HEK293 (cell line): ENCODE results near the gene UMAD1.
A peak's percentile ranks its signal among the peaks of the same experiment; 100 is the strongest.

Experiments
- CTCF ChIA-PET: fragments of 350-600 bp; formaldehyde crosslinking; extraction: SDS; loops from one replicate; lab custom pipeline; 2021; ENCODE audit warnings: antibody characterized with exemption; lab: Yijun Ruan, JAX
- POLR2A ChIA-PET: fragments of 300-600 bp; formaldehyde crosslinking; extraction: SDS; loops from one replicate; lab custom pipeline; 2020; ENCODE audit warnings: antibody characterized with exemption, inconsistent platforms; lab: Yijun Ruan, JAX
- H3K27ac ChIP-seq: fragments of 200-500 bp; sonication (Bioruptor generic); 2 replicates; pipeline ENCODE4 v1.5.1; 2014; ENCODE audit warnings: low read depth, low read length, control low read depth, inconsistent platforms; ENCODE audit errors: extremely low read depth
- H3K36me3 ChIP-seq, 2 experiments: fragments of 200-500 bp in 1 of 2; sonication (Bioruptor generic) in 1 of 2; 1 replicate in 1 of 2; 2 replicates in 1 of 2; pipeline ENCODE4 v1.5.1; 2014 to 2017; ENCODE audit warnings: inconsistent platforms in 2 of 2, low read length in 2 of 2; ENCODE audit not compliant: control insufficient read depth in 2 of 2, insufficient read depth in 1 of 2
- H3K4me1 ChIP-seq: fragments of 200-500 bp; sonication (Bioruptor generic); 2 replicates; pipeline ENCODE4 v1.5.1; 2014; ENCODE audit warnings: mild to moderate bottlenecking, low read length, inconsistent platforms; ENCODE audit not compliant: control insufficient read depth, insufficient read depth
- H3K4me3 ChIP-seq: 2 replicates; pipeline ENCODE4 v1.5.1; 2011; ENCODE audit warnings: low read depth, mild to moderate bottlenecking, control low read depth, low read length, moderate library complexity
- H3K9me3 ChIP-seq: fragments of 200-500 bp; sonication (Bioruptor generic); 2 replicates; pipeline ENCODE4 v1.5.1; 2014; ENCODE audit warnings: low read depth, low read length, inconsistent platforms; ENCODE audit not compliant: control insufficient read depth, insufficient read depth
- MZF1 ChIP-seq: fragments of 450-650 bp; formaldehyde crosslinking; IDR thresholded peaks from 2 replicates; pipeline ENCODE4 v1.5.1; 2017; ENCODE audit warnings: missing biosample characterization, missing genetic modification characterization, borderline replicate concordance
- PRDM6 ChIP-seq: fragments of 450-650 bp; formaldehyde crosslinking; IDR thresholded peaks from 2 replicates; pipeline ENCODE4 v1.5.1; 2017; ENCODE audit warnings: missing biosample characterization, missing genetic modification characterization
- REPIN1 ChIP-seq: fragments of 450-650 bp; formaldehyde crosslinking; IDR thresholded peaks from 2 replicates; pipeline ENCODE4 v1.5.1; 2017; ENCODE audit warnings: missing biosample characterization, missing genetic modification characterization, low read depth
- SP2 ChIP-seq: fragments of 450-650 bp; formaldehyde crosslinking; IDR thresholded peaks from 2 replicates; pipeline ENCODE4 v1.5.1; 2016; ENCODE audit warnings: missing biosample characterization, missing genetic modification characterization
- SP7 ChIP-seq: fragments of 450-650 bp; formaldehyde crosslinking; IDR thresholded peaks from 2 replicates; pipeline ENCODE4 v1.5.1; 2016; ENCODE audit warnings: missing biosample characterization, missing genetic modification characterization
- ZNF18 ChIP-seq: fragments of 450-650 bp; formaldehyde crosslinking; IDR thresholded peaks from 2 replicates; pipeline ENCODE4 v1.5.1; 2016; ENCODE audit warnings: missing biosample characterization, missing genetic modification characterization
- ZNF211 ChIP-seq: fragments of 450-650 bp; formaldehyde crosslinking; IDR thresholded peaks from 2 replicates; pipeline ENCODE4 v1.5.1; 2016; ENCODE audit warnings: low read depth, missing biosample characterization, missing genetic modification characterization
- ZNF280D ChIP-seq: fragments of 450-650 bp; formaldehyde crosslinking; IDR thresholded peaks from 2 replicates; pipeline ENCODE4 v1.5.1; 2016; ENCODE audit warnings: missing biosample characterization, missing genetic modification characterization
- ZNF311 ChIP-seq: fragments of 450-650 bp; formaldehyde crosslinking; IDR thresholded peaks from 2 replicates; pipeline ENCODE4 v1.5.1; 2017; ENCODE audit warnings: missing biosample characterization, missing genetic modification characterization, borderline replicate concordance
- ZNF350 ChIP-seq: fragments of 450-650 bp; formaldehyde crosslinking; IDR thresholded peaks from 2 replicates; pipeline ENCODE4 v1.5.0; 2017; ENCODE audit warnings: missing biosample characterization, mild to moderate bottlenecking, missing genetic modification characterization
- ZNF394 ChIP-seq: fragments of 450-650 bp; formaldehyde crosslinking; IDR thresholded peaks from 2 replicates; pipeline ENCODE4 v1.5.1; 2016; ENCODE audit warnings: missing biosample characterization, missing genetic modification characterization, mild to moderate bottlenecking, moderate library complexity, borderline replicate concordance
- ZNF610 ChIP-seq: fragments of 450-650 bp; formaldehyde crosslinking; IDR thresholded peaks from 2 replicates; pipeline ENCODE4 v1.5.1; 2016; ENCODE audit warnings: missing biosample characterization, missing genetic modification characterization, borderline replicate concordance
- ZNF629 ChIP-seq: fragments of 450-650 bp; formaldehyde crosslinking; IDR thresholded peaks from 2 replicates; pipeline ENCODE4 v1.5.1; 2017; ENCODE audit warnings: missing biosample characterization, missing genetic modification characterization
- ZXDB ChIP-seq: fragments of 450-650 bp; formaldehyde crosslinking; IDR thresholded peaks from 2 replicates; pipeline ENCODE4 v1.5.1; 2016; ENCODE audit warnings: missing biosample characterization, missing genetic modification characterization

The UMAD1 gene

GRCh38 chr7:7859411-7859810 lies 218.9 kb downstream of the UMAD1 start (continued):
- TF ChIP-seq ZNF280D (tag by site-specific recombination) (no peak), REPIN1 (tag by site-specific recombination) (no peak), ZNF394 (tag by site-specific recombination) (no peak), MZF1 (tag by site-specific recombination) (no peak), ZNF610 (tag by site-specific recombination) (no peak), ZNF311 (tag by site-specific recombination) (no peak)

- ChIA-PET POLR2A (no interaction called here), CTCF (no interaction called here)
- Histone ChIP-seq H3K4me3 (no peak overlapping the region), H3K4me1 (peaks cover 7% of the 10 kb centered on the region; the same call in 1 of the 2 replicates), H3K36me3 (no peaks in the 10 kb centered on the region), H3K27ac (no peak overlapping the region), H3K9me3 (no peaks in the 10 kb centered on the region)
- TF ChIP-seq ZNF280D (tag by site-specific recombination) (no peak), ZNF211 (no peak), ZNF629 (tag by site-specific recombination) (0 out of 2 replicates have a peak, but pooled peaks have one; percentile 13), ZXDB (tag by site-specific recombination) (0 out of 2 replicates have a peak, but pooled peaks have one; percentile 20), ZNF18 (tag by site-specific recombination) (0 out of 2 replicates have a peak, but pooled peaks have one; percentile 28), SP7 (tag by site-specific recombination) (peak; percentile 80), PRDM6 (tag by site-specific recombination) (peak; percentile 48; the same call in 1 of the 2 replicates), SP2 (tag by site-specific recombination) (no peak), ZNF350 (tag by site-specific recombination) (no peak)
Measured at GRCh38 chr7:7861211-7861633, 220.7 kb downstream of the UMAD1 start.
